ENCODE measurements around the gene PCYT2.
"Not testable (repeated sequence)": the region's sequence is repeated elsewhere in the genome, so short reads cannot be mapped to it uniquely, and the experiment has no call there.

PCYT2 gene

GRCh38 chr17:81926451-81927151, 15.4 kb upstream of the PCYT2 start:
- peak; percentile 61 for DNase-seq

DNA sequence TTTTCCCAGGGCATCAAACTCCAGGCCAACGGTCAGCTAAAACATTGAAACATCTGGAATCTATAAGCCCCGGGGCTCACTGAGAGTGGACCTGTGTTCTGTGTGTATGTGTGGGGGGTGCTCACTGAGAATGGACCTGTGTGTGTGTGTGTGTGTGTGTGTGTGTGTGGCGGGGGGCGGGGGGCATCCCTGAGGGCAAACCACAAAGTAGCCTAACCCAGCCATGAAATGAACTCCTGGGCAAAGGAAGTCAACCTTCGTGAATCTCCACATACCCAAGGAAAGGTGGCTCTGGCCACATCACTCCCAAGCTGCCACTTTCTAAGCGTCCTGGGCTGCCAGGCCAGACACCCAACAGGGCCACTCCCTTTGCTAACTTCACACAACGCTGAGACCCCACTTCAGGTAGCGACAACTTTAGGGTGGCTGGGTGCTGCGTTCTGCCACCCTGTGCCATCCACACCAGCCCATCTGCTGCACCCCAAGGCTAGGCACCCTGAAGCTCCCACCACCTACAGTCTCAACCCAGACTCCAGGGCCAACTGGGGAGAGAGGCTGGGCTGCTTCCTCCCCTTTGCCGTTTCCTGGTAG, 14.8 kb upstream of the PCYT2 start:
- no peak for DNase-seq

- DNase-seq: no peak
Observed at GRCh38 chr17:81924557-81925532, 13.6 kb upstream of the PCYT2 start.

GRCh38 chr17:81923302-81924260, 12.4 kb upstream of the PCYT2 start:
- DNase-seq: no peak

DNA sequence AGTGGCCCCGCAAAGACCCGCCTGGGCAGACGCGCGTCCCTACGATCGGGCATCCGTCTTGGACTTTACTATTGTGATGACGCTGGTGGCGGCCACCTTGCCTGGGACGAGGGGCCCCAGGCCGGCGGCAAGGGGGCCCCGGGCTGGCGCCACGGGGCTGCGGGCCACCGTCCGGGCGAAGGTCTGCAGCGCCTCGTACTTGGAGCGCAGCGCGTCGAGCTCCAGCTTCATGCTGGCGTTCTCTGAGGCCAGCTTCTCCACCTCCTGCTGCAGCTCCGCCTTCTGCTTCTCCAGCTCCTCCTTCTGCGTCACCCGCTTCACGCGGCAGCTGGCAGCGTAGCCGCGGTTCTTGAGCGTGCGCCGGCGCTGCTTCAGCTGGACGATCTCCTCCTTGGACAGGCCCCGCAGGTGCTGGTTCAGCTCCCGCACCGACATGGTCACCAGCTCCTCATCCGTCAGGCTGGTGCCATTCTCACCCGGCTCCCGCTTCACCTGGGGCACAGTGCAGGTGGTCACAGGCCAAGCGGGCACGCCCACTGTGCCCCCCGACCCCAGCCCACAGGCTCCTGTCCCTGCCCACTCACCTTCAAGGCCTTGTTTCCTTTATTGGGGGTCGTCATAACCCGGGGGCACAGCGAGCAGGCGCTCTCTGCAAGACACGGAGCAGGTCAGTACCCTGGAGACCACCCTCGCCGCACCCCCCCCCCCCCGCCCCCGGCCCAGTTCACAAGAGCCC, 11.5 kb upstream of the PCYT2 start:
- DNase-seq: no peak

GRCh38 chr17:81921996-81922565, 10.9 kb upstream of the PCYT2 start:
- DNase-seq: no peak

DNA sequence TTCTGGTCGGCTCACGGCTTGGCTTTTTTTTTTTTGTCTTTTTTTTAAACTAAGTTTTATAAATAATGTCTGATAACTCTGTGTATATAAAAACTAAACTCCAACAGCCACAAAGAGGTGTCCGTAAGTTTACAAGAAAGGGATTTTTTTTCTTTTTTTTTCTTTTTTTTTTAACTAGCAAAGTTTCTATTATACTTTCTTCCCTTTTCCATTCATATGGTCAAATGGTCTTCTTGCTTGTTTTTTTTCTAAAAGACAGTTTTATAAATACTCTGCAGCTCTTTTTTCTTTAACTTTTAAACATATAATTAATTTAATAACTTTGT, 10.3 kb upstream of the PCYT2 start:
- DNase-seq: no peak

GRCh38 chr17:81920612-81921536, 9.7 kb upstream of the PCYT2 start:
- DNase-seq: no peak

DNA sequence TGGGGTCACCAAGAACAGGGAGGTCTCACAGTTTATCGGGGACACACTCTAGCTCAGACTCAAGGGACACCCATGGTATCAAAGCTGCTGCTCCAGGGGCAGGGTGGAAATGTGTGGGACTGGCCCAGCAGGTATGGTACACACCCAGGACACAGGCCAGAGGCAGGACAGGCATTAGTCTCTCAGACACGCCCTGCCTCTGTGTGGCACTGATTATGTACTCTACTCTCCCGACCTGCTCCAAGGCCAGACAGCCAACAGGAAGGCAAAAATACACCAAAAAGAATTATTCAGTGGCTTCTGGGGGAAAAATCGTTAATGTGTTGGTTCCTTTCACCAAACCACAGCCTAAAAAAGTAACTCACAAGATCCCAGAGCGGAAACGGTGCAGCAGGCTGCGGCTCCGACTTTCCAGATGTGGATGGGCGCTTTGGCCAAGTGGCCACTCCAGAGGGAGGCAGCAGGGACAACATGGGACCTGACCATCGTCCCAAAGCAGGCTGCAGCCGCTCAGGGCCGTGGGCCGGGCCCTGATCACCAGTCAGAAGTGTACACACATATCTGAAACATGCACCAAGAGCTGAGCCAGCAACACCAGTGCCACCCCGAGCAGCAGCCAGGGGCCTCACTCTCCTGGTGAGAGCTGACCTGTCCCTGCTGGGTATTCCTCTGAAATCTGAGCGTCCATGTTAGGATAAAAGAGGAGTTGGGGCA, 7.8 kb upstream of the PCYT2 start:
- no peak for DNase-seq

GRCh38 chr17:81918333-81918669, 7.1 kb upstream of the PCYT2 start:
- not testable (repeated sequence) for DNase-seq

DNA sequence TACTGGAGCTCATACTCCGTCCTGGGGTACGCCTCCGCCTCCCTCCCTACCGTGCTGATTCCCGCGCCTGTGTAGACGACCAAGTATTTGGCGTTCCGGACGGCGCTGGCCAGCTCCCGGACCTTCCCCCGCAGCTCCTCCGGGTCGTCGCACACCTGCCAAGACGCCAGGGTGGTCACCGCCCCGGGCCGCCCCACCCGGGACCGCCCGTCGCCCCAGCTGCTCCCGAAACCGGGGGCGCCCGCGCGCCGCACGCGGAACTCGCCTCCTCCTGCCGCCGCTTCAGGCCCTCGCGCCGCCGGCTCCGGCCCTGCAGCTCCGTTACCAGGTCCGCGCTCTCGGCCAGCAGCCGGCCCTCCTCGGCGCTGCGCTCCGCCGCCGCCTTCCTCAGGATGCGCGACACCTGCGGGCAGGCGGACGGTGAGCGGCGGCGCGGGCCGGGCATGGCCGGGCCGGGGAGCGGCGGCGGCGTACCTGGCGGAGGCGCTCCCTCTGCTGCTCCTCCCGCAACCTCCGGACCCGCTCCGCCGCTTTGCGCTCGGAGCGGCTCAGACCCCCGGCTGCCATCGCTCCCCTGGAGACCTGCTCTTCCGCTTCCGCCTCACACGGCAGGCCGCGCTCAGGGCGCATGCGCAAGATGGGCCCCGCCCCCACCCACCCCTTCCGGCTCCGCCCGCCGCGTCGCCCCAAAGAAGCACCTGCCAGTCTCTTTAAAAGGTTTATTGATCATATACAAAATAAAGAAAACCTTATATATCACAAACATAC, 6.5 kb upstream of the PCYT2 start, which contains the start of gene SIRT7:
Gene SIRT7, minus strand, starts transcription at position 612 of the 768 bp plus-strand sequence. Its CDS starts 45 bp downstream, at position 567.
- DNase-seq: peak; percentile 86

GRCh38 chr17:81916234-81917001, 5.2 kb upstream of the PCYT2 start:
- DNase-seq: no peak

GRCh38 chr17:81915331-81915730, 4.1 kb upstream of the PCYT2 start:
- DNase-seq: no peak

- no peak for DNase-seq
Observed at GRCh38 chr17:81914103-81914850, 3.1 kb upstream of the PCYT2 start.

DNA sequence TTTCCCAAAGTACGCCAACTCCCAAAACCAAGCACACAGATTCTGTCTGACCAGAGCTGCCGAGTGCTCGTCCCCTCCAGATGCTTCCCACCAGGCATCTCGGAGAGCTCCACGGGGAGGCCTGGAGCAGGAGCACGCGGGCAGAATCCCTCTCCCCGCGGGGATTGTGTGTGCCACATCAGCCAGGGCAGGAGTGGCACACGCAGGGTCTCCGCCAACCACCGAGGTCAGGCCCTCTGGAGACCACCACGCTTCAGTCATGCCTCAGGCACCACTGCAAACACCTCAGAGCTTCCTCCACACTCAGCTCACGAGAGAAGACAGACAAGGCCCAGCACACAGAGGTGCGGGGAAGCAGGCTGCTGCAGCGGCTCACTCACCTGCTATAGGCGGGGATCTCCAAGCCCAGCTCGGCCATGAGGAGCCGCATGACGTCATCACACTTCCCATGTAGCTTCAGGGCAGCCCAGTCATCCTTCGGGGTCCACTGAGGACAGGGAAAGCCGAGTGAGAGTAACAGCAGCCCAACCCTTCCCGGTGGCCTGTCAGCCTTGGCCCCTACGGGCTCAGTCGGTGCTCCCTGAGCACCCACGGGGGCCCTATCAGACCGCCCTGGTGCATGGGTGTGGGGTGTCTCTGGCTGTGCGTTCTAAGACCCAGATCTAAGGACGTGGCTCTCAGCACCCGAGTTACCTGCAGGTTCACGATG, 2.3 kb upstream of the PCYT2 start:
- no peak for DNase-seq
